Neural cell (in vitro differentiated cells): ENCODE measurements around the gene APBB2. TPM values are rescaled to one million over a fixed set of nuclear protein-coding genes. Genes with fewer than 3 reads are reported as not detected.

Source experiments
- H2AFZ ChIP-seq: fragments of 200-600, 300-800 bp; sonication (generic), shearing (Covaris generic); 2 replicates; pipeline ENCODE4 v1.6.0; 2014; ENCODE audit warnings: low read depth, mild to moderate bottlenecking, antibody characterized with exemption, low read length, moderate library complexity
- H3F3A ChIP-seq: fragments of 200-600 bp; shearing (Covaris generic); 2 replicates; pipeline ENCODE4 v1.6.1; 2016; ENCODE audit warnings: mild to moderate bottlenecking, moderate library complexity, mixed read lengths, antibody characterized with exemption, low read length; ENCODE audit not compliant: insufficient read depth, poor library complexity, severe bottlenecking
- H3K27ac ChIP-seq: fragments of 200-600, 300-800 bp; sonication (generic), shearing (Covaris generic); 2 replicates; pipeline ENCODE4 v1.5.1; 2014; ENCODE audit warnings: mild to moderate bottlenecking, low read length, moderate library complexity
- H3K27me3 ChIP-seq: fragments of 300-800, 200-600 bp; sonication (generic), shearing (Covaris generic); 2 replicates; pipeline ENCODE4 v1.6.0; 2014; ENCODE audit warnings: mild to moderate bottlenecking, low read depth, low read length, moderate library complexity; ENCODE audit not compliant: insufficient read depth
- H3K36me3 ChIP-seq: fragments of 300-800, 200-600 bp; sonication (generic), shearing (Covaris generic); 2 replicates; pipeline ENCODE4 v1.5.1; 2014; ENCODE audit warnings: mild to moderate bottlenecking, antibody characterized with exemption, low read length, moderate library complexity; ENCODE audit not compliant: insufficient read depth
- H3K4me2 ChIP-seq: fragments of 300-800, 200-600 bp; sonication (generic), shearing (Covaris generic); 2 replicates; pipeline ENCODE4 v1.6.0; 2014; ENCODE audit warnings: mild to moderate bottlenecking, low read length
- H3K4me3 ChIP-seq: fragments of 300-800, 200-600 bp; sonication (generic), shearing (Covaris generic); 2 replicates; pipeline ENCODE4 v1.5.1; 2014; ENCODE audit warnings: mild to moderate bottlenecking, low read length, moderate library complexity
- H3K79me2 ChIP-seq: fragments of 200-600 bp; shearing (Covaris generic); replicated peaks from 2 replicates; pipeline ENCODE4 v1.6.0; 2014; ENCODE audit warnings: mild to moderate bottlenecking, low read length, moderate library complexity; ENCODE audit not compliant: insufficient read depth
- H3K9ac ChIP-seq: fragments of 300-800, 200-600 bp; sonication (generic), shearing (Covaris generic); 2 replicates; pipeline ENCODE4 v1.6.1; 2016; ENCODE audit warnings: mild to moderate bottlenecking, low read length, mixed read lengths
- H3K9me2 ChIP-seq: fragments of 200-600 bp; shearing (Covaris generic); 2 replicates; pipeline ENCODE4 v1.6.1; 2016; ENCODE audit warnings: mild to moderate bottlenecking, low read length, mixed read lengths; ENCODE audit not compliant: insufficient read depth
- H3K9me3 ChIP-seq: fragments of 200-600, 300-800 bp; sonication (generic), shearing (Covaris generic); 2 replicates; pipeline ENCODE4 v1.6.1; 2016; ENCODE audit warnings: mild to moderate bottlenecking, mixed run types, low read length, moderate library complexity, mixed read lengths
- H4K20me1 ChIP-seq: fragments of 200-600 bp; shearing (Covaris generic); 2 replicates; pipeline ENCODE4 v1.6.1; 2016; ENCODE audit warnings: mild to moderate bottlenecking, mixed run types; ENCODE audit not compliant: insufficient read depth
- EP300 ChIP-seq: fragments of 450-650 bp; conservative IDR thresholded peaks from 2 replicates; pipeline ENCODE4 v1.6.1; 2014; ENCODE audit warnings: antibody characterized with exemption, mild to moderate bottlenecking, moderate library complexity; ENCODE audit not compliant: poor library complexity, severe bottlenecking
- EZH2 ChIP-seq: fragments of 200-600, 300-800 bp; shearing (Covaris generic), sonication (generic); IDR thresholded peaks from 2 replicates; pipeline ENCODE4 v1.6.1; 2014; ENCODE audit warnings: antibody characterized with exemption, low read length, borderline replicate concordance, mild to moderate bottlenecking; ENCODE audit not compliant: insufficient read depth, poor library complexity, severe bottlenecking
- MXI1 ChIP-seq: fragments of 450-650 bp; conservative IDR thresholded peaks from 2 replicates; pipeline ENCODE4 v1.6.1; 2014; ENCODE audit warnings: antibody characterized with exemption, mild to moderate bottlenecking; ENCODE audit not compliant: poor library complexity, severe bottlenecking
- POLR2AphosphoS5 ChIP-seq: IDR thresholded peaks from 2 replicates; pipeline ENCODE4 v1.6.1; 2012
- RAD21 ChIP-seq: fragments of 450-650 bp; conservative IDR thresholded peaks from 2 replicates; pipeline ENCODE4 v1.6.1; 2014; ENCODE audit warnings: antibody characterized with exemption, mild to moderate bottlenecking, moderate library complexity
- SMC3 ChIP-seq: fragments of 450-650 bp; conservative IDR thresholded peaks from 2 replicates; pipeline ENCODE4 v1.6.1; 2014; ENCODE audit warnings: antibody characterized with exemption, mild to moderate bottlenecking, moderate library complexity; ENCODE audit not compliant: poor library complexity
- TAF1 ChIP-seq: IDR thresholded peaks from 2 replicates; pipeline ENCODE4 v1.6.1; 2012; ENCODE audit warnings: low read depth
- polyA plus RNA-seq: library from polyadenylated mRNA; depleted of rRNA; stranded (reverse); fragments of >200 nt; gene quantifications from 2 replicates; pipeline ENCODE4 v1.2.3, GENCODE V29; 2014
- TF ChIP-seq, protein P1 (sequence below): fragments of 450-650 bp; IDR thresholded peaks from 2 replicates; pipeline ENCODE4 v1.5.1; 2014; ENCODE audit warnings: antibody characterized with exemption, mild to moderate bottlenecking, moderate library complexity; ENCODE audit not compliant: poor library complexity, severe bottlenecking
- TF ChIP-seq, protein P2 (sequence below): IDR thresholded peaks from 2 replicates; pipeline ENCODE4 v1.6.1; 2012; ENCODE audit warnings: borderline replicate concordance

The APBB2 gene
- polyA plus RNA-seq, 1 donor from 2014 or later = 41.9 TPM

DNA sequence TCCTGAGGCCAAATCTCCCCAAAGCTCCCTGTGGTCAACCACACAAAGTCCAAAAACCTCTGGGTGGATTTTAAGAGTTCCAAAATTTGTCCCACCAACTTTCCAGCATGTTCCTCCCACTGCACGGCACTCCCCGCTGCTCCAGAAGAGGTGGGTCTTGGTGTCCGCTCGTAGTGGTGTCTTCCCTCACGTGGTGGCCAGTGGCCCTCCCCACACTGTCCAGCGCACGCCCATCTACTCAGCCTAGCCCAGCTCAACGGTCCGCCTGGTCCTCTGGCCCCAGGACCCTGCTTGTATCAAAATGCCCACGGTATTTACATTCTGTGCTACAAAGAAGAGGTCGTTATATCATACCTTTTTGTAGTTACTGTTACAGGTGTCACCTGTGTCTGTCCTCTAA is 381.1 kb downstream of the APBB2 start:
- Histone ChIP-seq H3K9ac (no peak overlapping the region), H3F3A (no peaks in the 10 kb centered on the region), H3K79me2 (peaks cover 7% of the 10 kb centered on the region), H3K27me3 (no peaks in the 10 kb centered on the region), H3K27ac (no peak overlapping the region), H3K9me3 (no peaks in the 10 kb centered on the region), H4K20me1 (no peaks in the 10 kb centered on the region), H3K4me3 (no peak overlapping the region), H3K9me2 (no peaks in the 10 kb centered on the region), H3K4me2 (no peak overlapping the region), H2AFZ (no peak overlapping the region), H3K36me3 (no peaks in the 10 kb centered on the region)
- TF ChIP-seq MXI1 (no peak), EP300 (no peak), TAF1 (no peak), POLR2AphosphoS5 (no peak), EZH2 (no peak), RAD21 (no peak), SMC3 (no peak)
- TF ChIP-seq, protein P1, sequence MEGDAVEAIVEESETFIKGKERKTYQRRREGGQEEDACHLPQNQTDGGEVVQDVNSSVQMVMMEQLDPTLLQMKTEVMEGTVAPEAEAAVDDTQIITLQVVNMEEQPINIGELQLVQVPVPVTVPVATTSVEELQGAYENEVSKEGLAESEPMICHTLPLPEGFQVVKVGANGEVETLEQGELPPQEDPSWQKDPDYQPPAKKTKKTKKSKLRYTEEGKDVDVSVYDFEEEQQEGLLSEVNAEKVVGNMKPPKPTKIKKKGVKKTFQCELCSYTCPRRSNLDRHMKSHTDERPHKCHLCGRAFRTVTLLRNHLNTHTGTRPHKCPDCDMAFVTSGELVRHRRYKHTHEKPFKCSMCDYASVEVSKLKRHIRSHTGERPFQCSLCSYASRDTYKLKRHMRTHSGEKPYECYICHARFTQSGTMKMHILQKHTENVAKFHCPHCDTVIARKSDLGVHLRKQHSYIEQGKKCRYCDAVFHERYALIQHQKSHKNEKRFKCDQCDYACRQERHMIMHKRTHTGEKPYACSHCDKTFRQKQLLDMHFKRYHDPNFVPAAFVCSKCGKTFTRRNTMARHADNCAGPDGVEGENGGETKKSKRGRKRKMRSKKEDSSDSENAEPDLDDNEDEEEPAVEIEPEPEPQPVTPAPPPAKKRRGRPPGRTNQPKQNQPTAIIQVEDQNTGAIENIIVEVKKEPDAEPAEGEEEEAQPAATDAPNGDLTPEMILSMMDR = no peak
- TF ChIP-seq, protein P2, sequence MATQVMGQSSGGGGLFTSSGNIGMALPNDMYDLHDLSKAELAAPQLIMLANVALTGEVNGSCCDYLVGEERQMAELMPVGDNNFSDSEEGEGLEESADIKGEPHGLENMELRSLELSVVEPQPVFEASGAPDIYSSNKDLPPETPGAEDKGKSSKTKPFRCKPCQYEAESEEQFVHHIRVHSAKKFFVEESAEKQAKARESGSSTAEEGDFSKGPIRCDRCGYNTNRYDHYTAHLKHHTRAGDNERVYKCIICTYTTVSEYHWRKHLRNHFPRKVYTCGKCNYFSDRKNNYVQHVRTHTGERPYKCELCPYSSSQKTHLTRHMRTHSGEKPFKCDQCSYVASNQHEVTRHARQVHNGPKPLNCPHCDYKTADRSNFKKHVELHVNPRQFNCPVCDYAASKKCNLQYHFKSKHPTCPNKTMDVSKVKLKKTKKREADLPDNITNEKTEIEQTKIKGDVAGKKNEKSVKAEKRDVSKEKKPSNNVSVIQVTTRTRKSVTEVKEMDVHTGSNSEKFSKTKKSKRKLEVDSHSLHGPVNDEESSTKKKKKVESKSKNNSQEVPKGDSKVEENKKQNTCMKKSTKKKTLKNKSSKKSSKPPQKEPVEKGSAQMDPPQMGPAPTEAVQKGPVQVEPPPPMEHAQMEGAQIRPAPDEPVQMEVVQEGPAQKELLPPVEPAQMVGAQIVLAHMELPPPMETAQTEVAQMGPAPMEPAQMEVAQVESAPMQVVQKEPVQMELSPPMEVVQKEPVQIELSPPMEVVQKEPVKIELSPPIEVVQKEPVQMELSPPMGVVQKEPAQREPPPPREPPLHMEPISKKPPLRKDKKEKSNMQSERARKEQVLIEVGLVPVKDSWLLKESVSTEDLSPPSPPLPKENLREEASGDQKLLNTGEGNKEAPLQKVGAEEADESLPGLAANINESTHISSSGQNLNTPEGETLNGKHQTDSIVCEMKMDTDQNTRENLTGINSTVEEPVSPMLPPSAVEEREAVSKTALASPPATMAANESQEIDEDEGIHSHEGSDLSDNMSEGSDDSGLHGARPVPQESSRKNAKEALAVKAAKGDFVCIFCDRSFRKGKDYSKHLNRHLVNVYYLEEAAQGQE = no peak

DNA sequence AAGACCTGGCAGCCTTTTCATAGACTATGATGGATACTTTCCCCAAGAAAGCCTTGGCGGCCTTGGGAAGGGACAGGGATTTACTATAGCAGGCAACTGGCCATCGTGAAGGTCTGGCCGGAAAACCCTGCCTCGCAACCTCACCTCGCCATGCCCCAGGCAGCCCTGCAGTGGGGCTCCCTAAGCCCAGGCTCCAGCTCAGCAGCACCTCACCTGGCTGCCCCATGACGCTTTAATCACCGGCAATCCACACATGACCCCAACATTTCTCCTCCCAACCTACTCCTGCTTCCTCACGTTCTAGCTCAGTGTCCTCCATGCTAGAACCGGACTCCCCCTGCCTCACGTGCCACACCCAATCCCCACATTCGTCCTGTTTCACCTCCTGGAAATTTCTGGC is 382.2 kb downstream of the APBB2 start:
- H2AFZ ChIP-seq = no peak overlapping the region
- H3K4me2 ChIP-seq = no peak overlapping the region
- H3K79me2 ChIP-seq = peaks cover 3% of the 10 kb centered on the region
- no peaks in the 10 kb centered on the region for H3K36me3 ChIP-seq
- no peaks in the 10 kb centered on the region for H3F3A ChIP-seq
- no peak overlapping the region for H3K9ac ChIP-seq
- peak overlapping the region; percentile 15 for H3K27ac ChIP-seq
- H4K20me1 ChIP-seq = no peaks in the 10 kb centered on the region
- no peaks in the 10 kb centered on the region for H3K27me3 ChIP-seq
- H3K9me2 ChIP-seq = no peaks in the 10 kb centered on the region
- no peaks in the 10 kb centered on the region for H3K9me3 ChIP-seq
- TF ChIP-seq, protein P2 = no peak
- TF ChIP-seq POLR2AphosphoS5 = no peak
- TF ChIP-seq, protein P1 = no peak
- no peak for TF ChIP-seq TAF1
- no peak for TF ChIP-seq RAD21
- no peak for TF ChIP-seq MXI1
- TF ChIP-seq EP300 = no peak
- H3K4me3 ChIP-seq = no peak overlapping the region
